Esophagus mucosa (tissue), 1 donor: ENCODE measurements around the gene COPB2. TPM values are rescaled to one million over a fixed set of nuclear protein-coding genes. Genes with fewer than 3 reads are reported as not detected.
"Not testable (repeated sequence)": the region's sequence is repeated elsewhere in the genome, so short reads cannot be mapped to it uniquely, and the experiment has no call there.

ENCODE experiments used
- ATAC-seq: fragments of 200-7000 bp; cut with Tn5 transposase; one replicate; pipeline ENCODE4 v1.9.1; 2020
- total RNA-seq: library from RNA; stranded (reverse); gene quantifications from one replicate; pipeline ENCODE4 v1.2.4, GENCODE V29; 2023
- donor health status: DM: yes; HTN: yes; CAD: no.

Gene COPB2
- total RNA-seq = 75.2 TPM

- peak; percentile 100 for ATAC-seq
Observed at GRCh38 chr3:139389552-139390368, at the start of gene COPB2. TSS of gene COPB2 (minus strand) at chr3:139389647. CDS start at chr3:139389550, 97 bp downstream.

- peak; percentile 94 for ATAC-seq
Observed at GRCh38 chr3:139434764-139435307, 45.4 kb upstream of the COPB2 start.

GRCh38 chr3:139434228-139434627 is 44.8 kb upstream of the COPB2 start:
- ATAC-seq = no peak

- no peak for ATAC-seq
Observed at GRCh38 chr3:139433089-139433488, 43.6 kb upstream of the COPB2 start.

GRCh38 chr3:139430493-139430892 is 41.0 kb upstream of the COPB2 start:
- ATAC-seq = no peak

- ATAC-seq = peak; percentile 93
Observed at GRCh38 chr3:139427283-139428060, 38.0 kb upstream of the COPB2 start.

- ATAC-seq = no peak
Observed at GRCh38 chr3:139425745-139426400, 36.4 kb upstream of the COPB2 start.

GRCh38 chr3:139423232-139423631 is 33.8 kb upstream of the COPB2 start:
- no peak for ATAC-seq

- no peak for ATAC-seq
Observed at GRCh38 chr3:139421460-139421859, 32.0 kb upstream of the COPB2 start.

- ATAC-seq = no peak
Observed at GRCh38 chr3:139421040-139421439, 31.6 kb upstream of the COPB2 start.

GRCh38 chr3:139418144-139418543 is 28.7 kb upstream of the COPB2 start:
- ATAC-seq = peak; percentile 95

- no peak for ATAC-seq
Observed at GRCh38 chr3:139416275-139416674, 26.8 kb upstream of the COPB2 start.

GRCh38 chr3:139414608-139415224 is 25.3 kb upstream of the COPB2 start:
- ATAC-seq = peak; percentile 37

- ATAC-seq = not testable (repeated sequence)
Observed at GRCh38 chr3:139412891-139413290, 23.4 kb upstream of the COPB2 start.

GRCh38 chr3:139401155-139401554 is 11.7 kb upstream of the COPB2 start:
- ATAC-seq = not testable (repeated sequence)

- ATAC-seq = no peak
Observed at GRCh38 chr3:139396707-139397106, 7.3 kb upstream of the COPB2 start.

- no peak for ATAC-seq
Observed at GRCh38 chr3:139394116-139394515, 4.7 kb upstream of the COPB2 start.

GRCh38 chr3:139388821-139389551 is 461 bp downstream of the COPB2 start:
- ATAC-seq = peak; percentile 45

- no peak for ATAC-seq
Observed at GRCh38 chr3:139388077-139388476, 1.4 kb downstream of the COPB2 start.

GRCh38 chr3:139382291-139382690 is 7.2 kb downstream of the COPB2 start:
- not testable (repeated sequence) for ATAC-seq

GRCh38 chr3:139380575-139380974 is 8.9 kb downstream of the COPB2 start:
- no peak for ATAC-seq
